D721Med (cell line): ENCODE results near the gene REX1BD.

Experiments
- DNase-seq: peaks from one replicate; pipeline ENCODE4 v3.0.0; 2011; ENCODE audit warnings: low spot score; ENCODE audit not compliant: insufficient read length
- FAIRE-seq: peaks from 2 replicates; lab custom pipeline; 2011; peaks lifted over from hg19 to GRCh38; lab: Jason Lieb, UNC
- CTCF ChIP-seq: IDR thresholded peaks from 2 replicates; pipeline ENCODE4 v1.5.1; 2012; ENCODE audit warnings: mild to moderate bottlenecking, control low read depth; ENCODE audit not compliant: insufficient read depth; ENCODE audit errors: missing control alignments

The REX1BD gene

GRCh38 chr19:18543814-18544475 lies 44.7 kb upstream of the REX1BD start:
- peak; percentile 4 for TF ChIP-seq CTCF
- no peak for DNase-seq
- no peak for FAIRE-seq

GRCh38 chr19:18551631-18552030 lies 37.0 kb upstream of the REX1BD start:
- DNase-seq, result peak; percentile 58
- peak; percentile 56 for FAIRE-seq
- TF ChIP-seq CTCF, result no peak

- DNase-seq, result peak; percentile 86
- TF ChIP-seq CTCF, result no peak
- no peak for FAIRE-seq
Observed at GRCh38 chr19:18557411-18558201, 31.0 kb upstream of the REX1BD start, which contains the start of gene KXD1. Gene KXD1 (plus strand): TSS chr19:18557870. CDS start chr19:18562057, 4,187 bp downstream.

GRCh38 chr19:18558202-18558555 lies 30.4 kb upstream of the REX1BD start:
- DNase-seq (no peak), FAIRE-seq (no peak)
- TF ChIP-seq CTCF, result no peak

- no peak for FAIRE-seq
- no peak for DNase-seq
- no peak for TF ChIP-seq CTCF
Observed at GRCh38 chr19:18558604-18559003, 30.0 kb upstream of the REX1BD start.

- TF ChIP-seq CTCF, result no peak
- no peak for DNase-seq
- no peak for FAIRE-seq
Observed at GRCh38 chr19:18559685-18560084, 28.9 kb upstream of the REX1BD start.

GRCh38 chr19:18562086-18562485 lies 26.5 kb upstream of the REX1BD start:
- no peak for TF ChIP-seq CTCF
- DNase-seq (no peak), FAIRE-seq (no peak)
